GM21360 (cell line): Measurements from ENCODE around the gene WDR62.
"Not testable (repeated sequence)": the region's sequence is repeated elsewhere in the genome, so short reads cannot be mapped to it uniquely, and the experiment has no call there.

Experiments
- ATAC-seq: cut with Tn5 transposase; IDR thresholded peaks from one replicate; pipeline ENCODE4 v1.9.1; 2021; ENCODE audit warnings: mild to moderate bottlenecking, moderate library complexity; ENCODE audit not compliant: unreplicated experiment

WDR62 gene

GRCh38 chr19:36106991-36107390, 52.3 kb downstream of the WDR62 start:
- no peak for ATAC-seq

- no peak for ATAC-seq
These were observed 54.0 kb downstream of the WDR62 start for GRCh38 chr19:36108684-36109083.

GRCh38 chr19:36110487-36111199, 55.9 kb downstream of the WDR62 start, which contains the start of gene OVOL3:
Gene OVOL3 (plus strand): TSS chr19:36111143. CDS start chr19:36111203, 60 bp downstream.
- no peak for ATAC-seq

GRCh38 chr19:36111200-36111539, 56.5 kb downstream of the WDR62 start:
- ATAC-seq = no peak

- no peak for ATAC-seq
These were observed 58.0 kb downstream of the WDR62 start for GRCh38 chr19:36112678-36113077.

GRCh38 chr19:36113425-36113824, 58.7 kb downstream of the WDR62 start:
- no peak for ATAC-seq

GRCh38 chr19:36113894-36114720, 59.4 kb downstream of the WDR62 start:
- peak; percentile 0 for ATAC-seq

- ATAC-seq = peak; percentile 63
These were observed 60.2 kb downstream of the WDR62 start, which contains the start of gene POLR2I for GRCh38 chr19:36114721-36115452. Gene POLR2I (minus strand): TSS chr19:36114875. CDS start chr19:36114856, 19 bp downstream.

- no peak for ATAC-seq
These were observed 61.0 kb downstream of the WDR62 start, which contains the start of gene TBCB for GRCh38 chr19:36115453-36116343. Gene TBCB (plus strand): TSS chr19:36115468. CDS start chr19:36115561, 93 bp downstream.

- ATAC-seq = no peak
These were observed 61.6 kb downstream of the WDR62 start for GRCh38 chr19:36116344-36116637.

- no peak for ATAC-seq
These were observed 65.6 kb downstream of the WDR62 start for GRCh38 chr19:36120092-36120983.

GRCh38 chr19:36120984-36121358, 66.3 kb downstream of the WDR62 start:
- no peak for ATAC-seq

GRCh38 chr19:36121486-36122124, 66.9 kb downstream of the WDR62 start:
- no peak for ATAC-seq

- no peak for ATAC-seq
These were observed 70.9 kb downstream of the WDR62 start for GRCh38 chr19:36125557-36125956.

- ATAC-seq = no peak
These were observed 73.7 kb downstream of the WDR62 start for GRCh38 chr19:36128392-36128736.

- ATAC-seq = not testable (repeated sequence)
These were observed 76.5 kb downstream of the WDR62 start for GRCh38 chr19:36131221-36131620.

GRCh38 chr19:36134867-36135266, 80.2 kb downstream of the WDR62 start:
- ATAC-seq = not testable (repeated sequence)

- ATAC-seq = no peak
These were observed 82.4 kb downstream of the WDR62 start for GRCh38 chr19:36136964-36137686.

- ATAC-seq = no peak
These were observed 84.4 kb downstream of the WDR62 start for GRCh38 chr19:36139120-36139472.
